CD4-positive, alpha-beta T cell treated with Interleukin-15 for 1 hour (primary cell): ENCODE results near the gene CDK6.

Experiments used
- DNase-seq: peaks from one replicate; pipeline ENCODE4 v3.0.0-alpha.2; 2020

The CDK6 gene

DNA sequence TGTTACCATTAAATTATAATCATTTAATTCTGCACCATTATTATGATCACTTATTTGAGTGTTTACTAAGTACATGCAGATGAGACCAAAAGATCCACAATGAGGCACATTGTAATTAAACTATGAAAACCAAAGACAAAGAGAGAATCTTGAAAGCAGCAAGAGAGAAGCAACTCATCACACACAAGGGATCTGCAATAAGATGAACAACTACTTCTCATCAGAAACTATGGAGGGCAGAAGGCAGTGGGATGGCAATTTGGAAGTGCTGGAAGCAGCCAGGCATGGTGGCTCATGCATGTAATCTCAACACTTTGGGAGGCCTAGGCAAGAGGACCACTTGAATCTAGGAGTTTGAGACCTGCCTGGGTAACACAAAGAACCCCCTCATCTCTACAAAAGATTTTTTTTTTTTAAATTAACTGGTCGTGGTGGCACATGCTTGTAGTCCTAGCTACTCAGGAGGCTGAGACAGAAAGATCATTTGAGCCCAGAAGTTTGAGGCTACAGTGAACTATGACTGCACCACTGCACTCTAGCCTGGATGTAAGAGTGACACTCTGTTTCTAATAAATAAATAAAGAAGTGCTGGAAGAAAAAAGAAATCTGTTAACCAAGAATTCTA is 47.7 kb downstream of the CDK6 start:
- no peak for DNase-seq

DNA sequence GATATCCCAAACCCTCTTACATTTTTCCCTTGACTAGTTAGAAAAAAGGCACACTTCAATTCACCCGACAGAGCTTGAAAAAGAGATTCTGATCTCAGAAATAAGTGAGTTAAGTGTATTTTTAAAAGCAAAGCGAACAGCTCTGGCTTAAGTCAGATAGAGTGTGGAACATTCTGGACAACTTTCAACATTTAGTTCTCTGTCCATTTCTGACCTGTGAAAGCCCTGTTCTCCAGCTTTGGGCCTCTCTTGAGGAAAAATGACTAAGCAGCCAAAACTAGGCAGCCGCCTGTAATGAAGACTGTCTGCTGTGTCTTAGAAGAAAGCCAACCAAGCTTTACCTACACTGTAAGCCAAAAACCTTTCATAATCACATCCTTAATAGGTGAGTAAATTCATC is 50.5 kb downstream of the CDK6 start:
- no peak for DNase-seq

DNA sequence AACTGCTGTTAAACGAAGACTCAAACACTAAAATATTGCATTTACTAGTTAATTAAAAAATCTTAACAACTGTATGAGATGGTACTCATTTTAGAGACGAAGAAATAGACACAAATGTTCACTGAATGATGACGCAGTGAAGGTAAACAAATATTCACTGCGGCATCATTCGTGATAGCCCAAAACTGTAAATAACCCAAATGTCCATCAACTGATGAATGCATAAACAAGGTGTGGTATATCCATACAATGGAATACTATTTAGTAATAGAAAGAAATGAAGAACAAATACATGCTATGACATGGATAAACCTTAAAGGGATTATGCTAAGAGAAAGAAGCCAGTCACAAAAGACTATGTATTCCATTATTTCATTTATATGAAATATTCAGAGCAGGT is 51.4 kb downstream of the CDK6 start:
- no peak for DNase-seq

DNA sequence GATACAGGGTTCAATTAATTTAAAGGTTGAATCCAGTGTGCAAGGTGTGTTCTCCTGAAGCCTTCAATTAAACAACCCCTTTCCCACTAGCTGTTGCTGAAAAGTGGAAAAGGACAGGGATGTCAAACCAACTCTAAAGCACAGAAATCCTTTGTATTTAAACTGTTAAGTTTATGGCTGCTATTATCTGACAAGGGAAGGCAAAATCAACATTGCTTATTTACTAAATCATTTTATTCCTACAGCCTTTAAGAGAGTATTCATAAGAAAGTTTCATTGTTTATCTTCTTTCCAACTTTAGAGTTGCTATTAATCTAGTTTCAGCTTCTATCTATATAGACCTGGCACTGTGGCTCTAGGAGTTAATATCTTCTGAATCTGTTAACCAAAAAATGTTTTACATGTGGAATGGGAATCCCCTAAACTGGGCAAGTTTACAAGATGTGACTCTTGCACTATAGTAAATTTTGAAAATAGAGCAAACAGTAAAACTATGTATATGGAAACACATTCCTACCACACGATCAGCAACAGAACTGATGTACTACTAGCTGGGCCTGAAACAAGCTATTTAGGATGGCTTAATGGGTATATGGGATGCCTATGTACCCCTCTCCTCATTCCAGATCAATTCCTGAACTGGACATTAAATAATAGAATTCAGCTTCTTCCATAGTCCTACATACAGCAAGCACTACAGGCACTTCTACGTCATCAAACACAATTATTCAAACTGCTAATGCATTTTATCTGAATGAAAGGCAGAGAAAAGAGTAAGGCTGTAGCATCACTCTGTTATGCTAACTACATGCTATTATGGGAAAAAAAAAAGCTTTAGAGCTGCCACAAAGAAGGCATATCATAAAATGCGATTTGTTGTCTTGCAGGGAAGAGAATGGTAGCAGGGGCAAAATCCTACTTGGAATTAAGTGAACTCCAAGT is 52.8 kb downstream of the CDK6 start:
- no peak for DNase-seq

DNA sequence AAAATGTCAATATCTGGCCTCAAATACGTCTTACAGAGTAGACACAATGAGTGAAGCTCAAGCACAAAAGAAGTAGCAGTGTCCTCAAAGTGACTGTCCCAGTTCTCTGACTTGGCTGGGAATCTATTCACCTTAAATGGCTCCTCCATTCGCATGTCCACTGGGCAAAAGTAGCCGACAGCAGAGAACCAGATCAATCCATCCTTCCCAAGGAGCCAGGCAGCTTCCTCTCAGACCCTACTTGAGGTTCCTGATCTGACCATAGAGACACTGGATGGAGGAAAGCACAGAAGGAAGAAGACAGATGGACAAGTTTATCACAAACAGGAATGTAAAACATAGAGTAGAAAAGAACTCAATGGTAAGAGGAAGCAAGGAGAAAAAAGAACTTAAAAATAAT is 53.5 kb downstream of the CDK6 start:
- no peak for DNase-seq

DNA sequence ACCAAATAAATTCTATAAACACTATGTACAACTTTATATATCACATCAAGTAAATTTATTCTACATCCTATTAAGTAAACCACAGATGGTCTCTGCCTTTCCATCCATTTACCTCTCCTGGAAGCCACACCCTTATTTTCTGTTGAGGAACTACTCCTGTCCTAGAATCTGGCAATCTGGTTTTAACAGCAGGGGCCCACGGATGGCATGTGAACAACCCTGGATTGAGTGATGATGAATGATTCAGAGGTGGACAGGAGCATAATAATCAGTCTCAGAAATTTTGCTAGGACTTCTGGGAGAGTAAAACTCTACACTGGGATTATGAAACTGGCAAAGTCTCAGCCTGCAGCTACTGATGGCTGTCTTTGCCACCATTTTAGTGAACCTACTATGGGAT is 54.1 kb downstream of the CDK6 start:
- DNase-seq = no peak

DNA sequence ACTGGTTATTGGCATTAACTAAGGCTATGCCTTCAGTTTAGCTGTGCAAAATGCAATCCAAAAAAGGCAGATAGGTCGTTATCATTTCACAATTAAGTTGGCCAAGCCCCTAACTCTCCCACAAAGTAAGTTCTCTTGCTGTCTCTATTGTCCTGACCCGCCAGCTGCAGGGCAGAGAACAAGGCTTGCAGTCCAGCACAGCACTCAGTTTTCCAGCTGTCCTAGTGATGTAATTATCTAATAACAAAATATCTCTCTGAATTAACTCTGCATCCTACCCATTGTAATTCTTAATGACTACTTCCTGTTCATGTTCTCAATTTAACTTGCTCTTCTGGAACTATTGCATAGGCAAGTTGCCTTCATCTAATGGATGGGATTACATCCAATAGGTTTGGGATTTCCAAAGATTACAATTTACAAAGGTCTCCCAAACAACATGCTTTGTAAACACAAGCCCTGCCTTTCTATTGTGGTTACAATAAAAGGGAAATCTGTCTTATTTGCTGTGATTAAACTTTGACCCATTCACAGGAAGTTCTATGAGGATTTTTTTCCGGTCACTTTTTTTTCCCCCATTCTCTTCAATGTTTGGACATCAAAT is 55.2 kb downstream of the CDK6 start:
- DNase-seq = no peak

DNA sequence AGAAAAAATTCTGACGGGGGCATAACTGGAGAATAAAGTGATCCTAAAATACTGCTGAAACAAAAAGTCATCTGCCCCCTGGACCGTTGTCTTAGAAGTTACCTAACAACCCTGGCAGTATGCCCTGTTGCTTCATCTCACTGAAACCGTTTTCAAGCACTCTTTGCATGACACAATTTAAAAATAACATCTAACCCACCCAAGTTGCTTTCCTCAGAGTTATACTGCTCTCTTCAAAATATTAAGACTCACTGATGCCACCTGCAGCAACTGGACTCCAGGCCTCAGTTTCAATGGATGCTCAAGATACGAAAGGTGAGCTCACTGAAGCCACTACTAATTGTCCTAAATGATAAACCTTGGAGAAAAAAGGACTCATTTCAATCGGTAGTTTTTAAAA is 57.4 kb downstream of the CDK6 start:
- no peak for DNase-seq

DNA sequence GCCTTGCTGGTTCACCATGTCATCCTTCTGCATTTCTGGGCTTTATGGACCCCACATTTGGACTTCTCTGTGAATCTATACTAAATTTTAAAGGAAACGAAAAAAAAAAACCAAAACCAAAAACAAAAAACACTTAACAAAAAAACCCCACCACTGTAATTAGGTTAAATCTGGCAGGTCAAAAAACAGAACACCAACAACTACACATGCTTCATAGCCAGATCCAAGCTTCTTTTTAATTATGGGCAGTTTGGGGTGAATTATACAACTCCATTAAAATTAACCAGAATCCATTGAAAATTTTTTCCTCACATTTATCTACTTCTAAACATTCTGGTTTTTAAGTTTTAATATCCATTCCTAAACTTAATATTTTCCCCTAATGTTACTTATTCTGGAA is 58.4 kb downstream of the CDK6 start:
- DNase-seq = no peak

DNA sequence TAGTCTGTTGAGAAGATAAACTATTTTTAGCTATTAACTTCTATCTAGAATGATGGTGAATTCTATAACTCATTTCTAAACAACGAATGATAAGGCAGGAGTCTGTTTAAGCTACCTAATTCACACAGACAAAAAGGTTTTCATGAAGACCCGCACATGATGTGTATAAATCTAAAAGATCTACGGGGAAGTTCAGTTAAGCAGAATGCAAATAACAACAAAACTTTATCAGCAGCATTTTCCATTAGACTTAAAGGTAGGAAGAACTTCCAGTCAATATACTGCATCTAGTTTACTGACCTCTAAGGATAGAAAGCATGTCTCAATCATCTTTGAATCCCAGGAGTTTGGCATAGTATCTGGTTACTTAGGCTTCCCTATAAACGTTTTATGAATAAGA is 62.6 kb downstream of the CDK6 start:
- no peak for DNase-seq

DNA sequence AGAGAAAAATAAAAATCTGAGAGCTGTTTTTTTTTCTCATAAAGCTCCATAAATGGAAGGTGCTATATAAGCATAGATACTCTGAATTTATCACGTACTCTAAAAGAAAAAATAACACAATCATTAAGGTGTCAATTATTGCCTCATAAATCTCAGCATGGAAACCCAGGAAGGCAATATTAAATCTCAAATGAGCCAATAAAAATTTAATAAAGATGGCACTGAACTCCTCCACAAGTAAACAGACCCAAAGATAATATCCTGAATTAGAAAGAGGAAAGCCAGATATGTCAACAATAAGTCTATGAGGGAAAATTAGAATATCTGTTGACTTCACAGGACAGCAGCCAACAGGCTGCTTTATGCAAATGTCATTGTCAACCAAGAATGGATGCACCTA is 66.5 kb downstream of the CDK6 start:
- DNase-seq = no peak

DNA sequence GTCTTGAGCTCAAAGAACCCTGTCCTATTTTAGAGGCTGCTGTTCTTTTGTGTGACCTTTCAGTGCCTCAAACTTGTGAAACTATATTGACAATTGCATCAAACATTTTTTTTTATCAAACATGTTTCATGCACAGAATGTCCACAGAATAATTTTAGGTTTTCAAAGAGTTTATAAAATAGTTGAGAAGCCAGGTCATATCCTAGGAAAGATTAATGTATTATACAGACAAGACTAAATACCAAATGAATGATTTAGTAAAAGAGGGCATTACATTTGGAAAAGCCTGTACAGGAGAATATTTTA is 67.0 kb downstream of the CDK6 start:
- no peak for DNase-seq

DNA sequence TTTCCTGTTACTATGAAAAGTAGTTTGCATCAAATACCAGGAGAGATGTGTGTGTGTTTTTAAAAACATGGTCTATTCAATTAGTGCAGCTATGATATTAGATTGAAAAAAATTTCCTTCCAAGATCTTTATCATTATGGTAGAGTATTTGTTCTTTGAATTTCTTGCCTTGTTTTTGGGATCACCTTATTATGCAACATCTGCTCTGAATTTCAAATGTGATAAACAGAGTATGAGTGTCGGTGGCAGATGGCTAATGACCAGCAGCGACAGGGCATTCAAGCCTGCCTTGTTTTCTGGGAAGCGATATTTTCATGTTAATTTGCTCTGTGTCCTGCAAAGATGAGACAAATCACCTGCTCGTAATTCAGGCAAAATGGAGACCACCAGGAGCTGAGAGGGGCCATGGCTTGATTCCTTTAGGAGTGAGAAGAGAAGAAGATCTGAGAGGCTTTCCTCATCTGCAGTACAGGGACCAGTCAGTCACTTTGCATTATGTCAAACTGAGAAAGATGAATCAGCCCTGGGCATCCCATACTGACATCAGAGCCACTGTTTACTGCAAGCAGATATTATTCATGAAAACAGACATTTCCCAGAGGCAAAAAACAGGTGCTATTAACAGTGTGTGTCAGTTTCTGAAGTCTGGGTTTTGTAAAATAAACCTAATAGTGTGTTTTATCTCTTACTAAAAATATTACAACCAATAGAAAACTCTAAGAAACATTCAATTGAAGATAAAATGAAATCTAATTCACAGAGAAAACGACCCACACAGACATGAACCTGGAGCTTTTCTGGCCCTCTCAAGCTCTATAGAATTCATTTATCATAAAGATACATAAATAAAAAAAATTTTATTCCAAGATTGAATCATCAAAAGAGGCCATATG is 67.6 kb downstream of the CDK6 start:
- DNase-seq = no peak

DNA sequence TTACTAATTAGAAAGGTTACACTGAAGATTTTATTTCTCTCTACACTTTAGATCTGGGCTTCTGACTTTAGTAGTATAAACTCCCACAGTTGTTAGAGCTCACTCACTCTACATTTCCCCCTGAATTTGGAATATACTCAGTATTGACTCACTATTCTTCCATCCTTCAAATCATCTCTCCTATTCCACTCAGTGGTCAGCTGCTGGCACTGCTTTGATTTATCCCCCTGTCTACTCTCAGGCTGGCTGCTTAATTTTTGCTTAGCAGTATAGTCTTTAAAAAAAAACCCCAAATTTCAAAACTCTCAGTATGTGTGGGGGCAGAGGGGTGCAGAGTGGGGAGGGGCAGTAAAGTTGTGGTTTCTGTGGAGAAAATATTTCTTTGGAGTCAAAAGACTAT is 68.9 kb downstream of the CDK6 start:
- no peak for DNase-seq

DNA sequence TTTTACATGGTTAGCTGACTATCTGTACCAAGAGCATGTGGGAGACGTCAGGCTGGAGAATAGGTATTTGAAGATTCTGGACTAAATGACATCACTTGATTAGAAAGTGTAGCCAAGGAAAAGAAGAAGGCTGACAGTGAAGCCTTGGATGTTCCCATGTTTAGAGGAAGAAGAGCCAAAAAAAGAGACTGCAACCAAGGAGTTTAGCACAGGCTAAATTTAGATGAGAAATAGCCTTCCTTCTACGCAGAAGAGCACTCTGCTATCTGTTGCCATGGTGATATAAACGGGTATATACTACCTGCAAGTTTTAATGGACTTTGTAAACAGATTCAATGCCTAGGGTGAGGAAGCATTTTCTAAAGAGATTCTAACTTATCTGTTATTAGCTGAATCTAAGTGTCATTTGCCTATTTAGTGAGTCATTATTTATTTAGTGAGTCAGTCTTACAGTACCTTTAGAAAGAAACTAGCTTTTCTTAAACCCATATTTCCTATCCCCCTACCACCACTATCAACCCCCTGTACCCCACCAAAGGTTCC is 69.8 kb downstream of the CDK6 start:
- no peak for DNase-seq

DNA sequence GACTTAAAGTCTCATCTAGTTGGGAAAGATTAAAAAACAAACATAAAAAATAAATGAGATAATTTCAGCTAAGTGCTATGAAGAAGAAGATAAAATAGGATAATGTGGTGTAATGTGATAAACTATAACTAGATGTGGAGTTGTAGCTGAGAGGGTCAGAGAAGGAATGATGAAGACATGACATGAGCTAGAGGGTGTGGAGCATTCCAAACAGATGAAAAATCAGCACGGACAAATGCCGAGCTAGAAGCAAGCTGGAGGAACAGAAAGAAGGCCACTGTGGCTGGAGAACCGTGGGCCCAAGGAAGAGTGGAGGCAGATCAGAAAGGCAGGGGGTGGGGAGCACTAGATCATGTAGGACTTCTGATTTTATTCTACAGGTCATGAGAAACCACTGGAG is 70.6 kb downstream of the CDK6 start:
- no peak for DNase-seq

DNA sequence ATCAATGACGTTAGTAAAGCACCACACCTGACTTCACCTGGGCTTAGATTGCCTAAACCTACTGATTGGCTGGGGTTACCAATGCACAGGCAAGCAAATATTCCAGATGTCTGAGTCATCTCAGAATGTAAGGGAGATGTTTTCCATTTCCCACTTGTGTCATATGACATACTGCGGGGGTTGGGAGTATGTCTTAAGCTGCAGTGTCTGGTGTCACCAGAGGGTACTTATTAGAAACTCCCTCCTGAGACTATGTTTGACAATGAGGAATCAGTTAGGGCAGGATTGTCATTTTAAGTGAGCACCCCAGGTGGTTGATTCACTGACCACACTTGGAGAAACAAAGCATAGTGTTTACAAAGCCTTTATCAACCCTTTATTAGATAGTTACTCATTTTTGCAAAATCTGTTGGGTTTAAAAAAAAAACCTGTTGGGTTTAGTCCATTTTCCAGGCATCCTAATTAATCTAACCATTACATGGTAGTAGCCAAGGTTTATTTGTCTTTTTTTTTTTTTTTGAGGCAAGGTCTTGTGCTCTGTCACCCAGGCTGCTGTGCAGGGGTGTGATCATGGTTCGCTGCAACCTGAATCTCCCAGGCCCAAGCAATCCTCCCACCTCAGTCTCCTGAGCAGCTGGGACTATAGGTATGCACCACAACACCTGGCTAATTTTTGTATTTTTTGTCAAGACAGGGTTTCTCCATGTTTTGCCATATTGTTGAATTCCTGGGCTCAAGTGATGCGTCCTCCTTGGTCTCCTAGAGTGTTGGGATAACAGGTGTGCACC is 72.5 kb downstream of the CDK6 start:
- DNase-seq = no peak

DNA sequence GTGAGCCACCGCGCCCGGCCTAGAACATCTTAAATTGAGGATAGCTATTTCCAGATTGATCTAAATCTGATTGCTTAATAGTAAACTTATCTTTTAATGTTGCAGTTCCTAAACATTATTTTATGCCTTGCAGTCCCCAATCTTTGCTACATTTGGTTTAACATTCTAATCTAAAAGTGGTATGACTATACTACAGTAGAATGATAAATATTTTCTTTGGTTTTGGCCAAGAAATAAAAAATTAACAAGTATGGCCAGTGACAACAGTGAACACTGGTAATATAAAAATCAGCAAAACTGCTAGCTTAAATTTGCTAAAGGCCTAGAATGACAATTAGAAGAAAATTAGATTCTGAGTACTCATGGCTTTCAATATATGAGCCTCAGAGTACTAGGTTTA is 73.5 kb downstream of the CDK6 start:
- DNase-seq = no peak

DNA sequence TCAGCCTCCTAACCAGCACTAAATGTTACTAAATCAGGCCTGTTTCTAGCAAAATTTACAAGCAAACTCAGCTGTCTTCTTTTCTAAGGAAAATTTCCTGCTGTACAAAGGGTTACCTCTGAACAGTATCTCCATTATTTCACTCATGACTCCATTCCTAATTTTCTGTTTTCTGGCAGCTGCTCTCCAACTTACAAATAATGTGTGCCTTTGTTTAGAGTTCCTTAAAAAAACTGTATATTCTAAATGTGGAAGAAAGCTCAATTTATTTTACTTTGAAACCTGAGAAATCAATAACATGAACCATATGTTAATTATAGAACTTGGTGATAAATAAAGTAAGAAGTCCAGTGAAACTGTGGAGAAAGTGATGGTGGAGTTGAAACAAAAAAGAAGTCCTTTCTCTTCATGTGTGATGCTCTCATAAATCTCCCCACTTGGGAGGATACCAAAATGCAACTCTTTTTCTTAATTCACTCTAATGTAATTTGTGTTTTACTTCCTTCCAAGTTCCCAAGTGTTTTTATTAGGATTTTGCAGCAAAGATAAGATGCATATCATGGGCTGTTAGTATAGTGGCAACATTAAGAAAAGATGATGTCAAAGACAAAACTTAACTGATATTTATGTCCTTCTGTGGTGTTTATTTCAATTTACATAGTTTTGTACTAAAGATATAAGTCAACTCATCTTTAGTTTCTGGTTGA is 74.8 kb downstream of the CDK6 start:
- DNase-seq = no peak

DNA sequence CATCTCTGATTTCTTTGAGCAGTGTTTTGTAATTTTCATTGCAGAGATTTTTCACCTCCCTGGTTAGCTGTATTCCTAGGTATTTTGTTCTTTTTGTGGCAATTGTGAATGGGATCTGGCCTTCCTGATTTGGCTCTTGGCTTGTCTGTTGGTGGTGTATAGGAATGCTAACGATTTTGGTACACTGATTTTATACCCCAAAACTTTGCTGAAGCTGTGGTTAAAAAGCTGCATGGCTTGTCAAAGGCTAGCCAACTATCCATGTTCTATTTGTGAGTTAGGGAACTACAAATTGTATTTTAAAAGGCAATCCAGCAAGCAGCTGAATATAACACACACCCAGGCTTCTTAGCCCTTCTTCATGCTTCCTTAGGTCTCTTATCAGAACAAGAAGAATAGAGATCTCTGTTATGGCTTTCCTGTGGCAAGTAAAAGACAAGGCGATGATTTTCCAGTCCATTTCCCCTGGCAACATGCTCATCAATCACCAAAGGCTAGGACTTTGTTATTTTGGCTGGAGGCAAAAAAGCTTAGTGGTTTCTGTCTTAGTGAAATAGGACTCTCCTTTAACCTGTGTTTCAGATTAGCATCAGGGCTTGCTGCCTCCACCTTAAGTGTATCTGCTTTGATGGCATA is 77.5 kb downstream of the CDK6 start:
- DNase-seq = no peak

DNA sequence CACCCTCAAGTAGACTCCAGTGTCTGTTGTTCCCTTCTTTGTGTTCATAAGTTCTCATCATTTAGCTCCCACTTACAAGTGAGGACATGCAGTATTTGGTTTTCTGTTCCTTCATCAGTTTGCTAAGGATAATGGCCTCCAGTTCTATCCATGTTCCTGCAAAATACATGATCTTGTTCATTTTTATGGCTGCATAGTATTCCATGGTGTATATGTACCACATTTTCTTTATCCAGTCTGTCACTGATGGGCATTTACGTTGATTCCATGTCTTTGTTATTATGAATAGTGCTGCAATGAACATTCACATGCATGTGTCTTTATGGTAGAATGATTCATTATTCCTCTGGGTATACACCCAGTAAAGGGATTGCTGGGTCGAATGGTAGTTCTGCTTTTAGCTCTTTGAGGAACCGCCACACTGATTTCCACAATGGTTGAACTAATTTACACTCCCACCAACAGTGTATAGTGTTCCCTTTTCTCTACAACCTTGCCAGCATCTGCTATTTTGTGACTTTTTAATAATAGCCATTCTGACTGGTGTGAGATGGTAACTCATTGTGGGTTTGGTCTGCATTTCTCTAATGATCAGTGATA is 79.0 kb downstream of the CDK6 start:
- peak; percentile 37 for DNase-seq
